ENCODE data around the gene SLCO3A1.

Gene SLCO3A1

GRCh38 chr15:91874992-91875660, 21.6 kb downstream of the SLCO3A1 start:
- H3K36me3 ChIP-seq (ENCODE audit: insufficient read depth, low read length): no peaks in the 10 kb centered on the region
- peaks cover 6% of the 10 kb centered on the region; the same call in 1 of the 2 replicates for H3K4me1 ChIP-seq (ENCODE audit: insufficient read depth, low read length)
- H3K79me2 ChIP-seq (ENCODE audit: insufficient read depth, low read length): no peaks in the 10 kb centered on the region
- no peaks in the 10 kb centered on the region for H3K9me3 ChIP-seq (ENCODE audit: insufficient read depth, low read length, severe bottlenecking)
- no peak overlapping the region for H3K4me2 ChIP-seq (ENCODE audit: insufficient read depth, low read length)
- H3K4me3 ChIP-seq (ENCODE audit: low read depth in 1 of 2, low read length in 2 of 2): no peak overlapping the region
- H3K27ac ChIP-seq (ENCODE audit: low read length): no peak overlapping the region
- no peak overlapping the region for H2AFZ ChIP-seq (ENCODE audit: low read depth, low read length)
- ATAC-seq (ENCODE audit: insufficient read depth, low read depth) (no peak), DNase-seq (no peak)
- H4K20me1 ChIP-seq (ENCODE audit: insufficient read depth, low read length): no peaks in the 10 kb centered on the region
- H3K27me3 ChIP-seq (ENCODE audit: insufficient read depth, low read length, poor library complexity): no peaks in the 10 kb centered on the region
- no peak overlapping the region for H3K9ac ChIP-seq (ENCODE audit: low read depth, low read length)
- TF ChIP-seq CTCF (IDR thresholded peaks at IDR 0.05; ENCODE audit: borderline replicate concordance, extremely low read depth, low read length, poor library complexity, severe bottlenecking) (no peak), EZH2 (IDR thresholded peaks at IDR 0.05; ENCODE audit: borderline replicate concordance, low read depth, low read length, severe bottlenecking) (no peak)

- ATAC-seq (ENCODE audit: insufficient read depth, low read depth) (no peak), DNase-seq (no peak)
- H3K79me2 ChIP-seq (ENCODE audit: insufficient read depth, low read length): no peaks in the 10 kb centered on the region
- H2AFZ ChIP-seq (ENCODE audit: low read depth, low read length): no peak overlapping the region
- no peak overlapping the region for H3K9ac ChIP-seq (ENCODE audit: low read depth, low read length)
- no peak overlapping the region for H3K27ac ChIP-seq (ENCODE audit: low read length)
- no peaks in the 10 kb centered on the region for H3K27me3 ChIP-seq (ENCODE audit: insufficient read depth, low read length, poor library complexity)
- peaks cover 2% of the 10 kb centered on the region; the same call in 1 of the 2 replicates for H3K4me1 ChIP-seq (ENCODE audit: insufficient read depth, low read length)
- TF ChIP-seq CTCF (IDR thresholded peaks at IDR 0.05; ENCODE audit: borderline replicate concordance, extremely low read depth, low read length, poor library complexity, severe bottlenecking) (no peak), EZH2 (IDR thresholded peaks at IDR 0.05; ENCODE audit: borderline replicate concordance, low read depth, low read length, severe bottlenecking) (no peak)
- no peak overlapping the region for H3K4me3 ChIP-seq (ENCODE audit: low read depth in 1 of 2, low read length in 2 of 2)
- no peaks in the 10 kb centered on the region for H4K20me1 ChIP-seq (ENCODE audit: insufficient read depth, low read length)
- no peaks in the 10 kb centered on the region for H3K36me3 ChIP-seq (ENCODE audit: insufficient read depth, low read length)
- H3K4me2 ChIP-seq (ENCODE audit: insufficient read depth, low read length): no peak overlapping the region
- no peaks in the 10 kb centered on the region for H3K9me3 ChIP-seq (ENCODE audit: insufficient read depth, low read length, severe bottlenecking)
Observed at GRCh38 chr15:91876187-91876586, 22.7 kb downstream of the SLCO3A1 start.

GRCh38 chr15:91878319-91878870, 24.9 kb downstream of the SLCO3A1 start:
- Histone ChIP-seq H3K9me3 (ENCODE audit: insufficient read depth, low read length, severe bottlenecking) (no peaks in the 10 kb centered on the region), H4K20me1 (ENCODE audit: insufficient read depth, low read length) (no peaks in the 10 kb centered on the region), H3K27ac (ENCODE audit: low read length) (no peak overlapping the region), H3K4me3 (ENCODE audit: low read depth in 1 of 2, low read length in 2 of 2) (no peak overlapping the region), H3K4me2 (ENCODE audit: insufficient read depth, low read length) (no peak overlapping the region), H3K9ac (ENCODE audit: low read depth, low read length) (no peak overlapping the region), H3K4me1 (ENCODE audit: insufficient read depth, low read length) (no peaks in the 10 kb centered on the region), H3K27me3 (ENCODE audit: insufficient read depth, low read length, poor library complexity) (no peaks in the 10 kb centered on the region), H2AFZ (ENCODE audit: low read depth, low read length) (no peak overlapping the region), H3K79me2 (ENCODE audit: insufficient read depth, low read length) (no peaks in the 10 kb centered on the region), H3K36me3 (ENCODE audit: insufficient read depth, low read length) (no peaks in the 10 kb centered on the region)
- DNase-seq: no peak
- ATAC-seq (ENCODE audit: insufficient read depth, low read depth): no peak
- no peak for TF ChIP-seq CTCF (IDR thresholded peaks at IDR 0.05; ENCODE audit: borderline replicate concordance, extremely low read depth, low read length, poor library complexity, severe bottlenecking)
- no peak for TF ChIP-seq EZH2 (IDR thresholded peaks at IDR 0.05; ENCODE audit: borderline replicate concordance, low read depth, low read length, severe bottlenecking)
